HG03354 (cell line): Measurements from ENCODE around the gene GIPR.
A peak's percentile ranks its signal among the peaks of the same experiment; 100 is the strongest.
"Not testable (repeated sequence)": the region's sequence is repeated elsewhere in the genome, so short reads cannot be mapped to it uniquely, and the experiment has no call there.

Source experiments
- ATAC-seq: cut with Tn5 transposase; IDR thresholded peaks from one replicate; pipeline ENCODE4 v1.9.1; 2021; ENCODE audit warnings: mild to moderate bottlenecking; ENCODE audit not compliant: unreplicated experiment, poor library complexity, severe bottlenecking

Gene GIPR, protein sequence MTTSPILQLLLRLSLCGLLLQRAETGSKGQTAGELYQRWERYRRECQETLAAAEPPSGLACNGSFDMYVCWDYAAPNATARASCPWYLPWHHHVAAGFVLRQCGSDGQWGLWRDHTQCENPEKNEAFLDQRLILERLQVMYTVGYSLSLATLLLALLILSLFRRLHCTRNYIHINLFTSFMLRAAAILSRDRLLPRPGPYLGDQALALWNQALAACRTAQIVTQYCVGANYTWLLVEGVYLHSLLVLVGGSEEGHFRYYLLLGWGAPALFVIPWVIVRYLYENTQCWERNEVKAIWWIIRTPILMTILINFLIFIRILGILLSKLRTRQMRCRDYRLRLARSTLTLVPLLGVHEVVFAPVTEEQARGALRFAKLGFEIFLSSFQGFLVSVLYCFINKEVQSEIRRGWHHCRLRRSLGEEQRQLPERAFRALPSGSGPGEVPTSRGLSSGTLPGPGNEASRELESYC

DNA sequence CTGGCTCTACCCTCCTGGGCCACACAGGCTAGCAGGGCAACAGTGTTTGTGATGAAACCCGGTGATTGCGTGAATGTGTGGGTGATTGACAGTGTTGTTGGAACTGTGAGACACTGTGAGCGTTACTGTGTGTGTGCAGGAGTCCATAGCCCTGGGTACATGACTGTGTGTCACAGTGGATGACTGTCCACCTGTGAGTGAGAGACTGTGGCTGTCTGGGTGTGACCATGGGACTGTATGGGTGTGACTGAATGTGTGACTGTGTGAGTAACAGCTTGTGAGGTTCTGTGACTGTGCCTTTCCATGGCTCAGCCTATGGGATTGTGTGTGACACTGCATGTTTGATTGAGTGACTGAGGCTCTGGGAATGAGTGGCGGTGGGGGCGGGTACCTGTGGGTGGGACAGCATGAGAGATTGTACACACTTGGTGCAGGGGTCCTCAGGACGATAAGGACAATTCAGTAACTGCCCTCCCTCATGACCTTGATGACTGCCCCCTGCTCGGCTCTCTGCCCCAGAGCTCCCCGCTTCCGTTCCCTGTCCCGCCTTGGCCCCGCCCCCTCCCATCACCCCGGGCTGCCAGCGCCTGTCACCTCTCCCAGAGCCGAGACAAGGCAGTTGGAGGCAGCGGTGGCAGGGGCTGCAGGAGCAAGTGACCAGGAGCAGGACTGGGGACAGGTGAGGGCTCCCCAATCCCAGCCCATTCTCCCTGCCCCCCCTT is at the start of gene GIPR:
GIPR (plus strand) TSS at position 602 of the 722 bp plus-strand sequence. CDS start 1,300 bp downstream, outside the sequence.
- no peak for ATAC-seq

GRCh38 chr19:45621389-45621788 is 46.6 kb upstream of the GIPR start:
- ATAC-seq, result no peak

DNA sequence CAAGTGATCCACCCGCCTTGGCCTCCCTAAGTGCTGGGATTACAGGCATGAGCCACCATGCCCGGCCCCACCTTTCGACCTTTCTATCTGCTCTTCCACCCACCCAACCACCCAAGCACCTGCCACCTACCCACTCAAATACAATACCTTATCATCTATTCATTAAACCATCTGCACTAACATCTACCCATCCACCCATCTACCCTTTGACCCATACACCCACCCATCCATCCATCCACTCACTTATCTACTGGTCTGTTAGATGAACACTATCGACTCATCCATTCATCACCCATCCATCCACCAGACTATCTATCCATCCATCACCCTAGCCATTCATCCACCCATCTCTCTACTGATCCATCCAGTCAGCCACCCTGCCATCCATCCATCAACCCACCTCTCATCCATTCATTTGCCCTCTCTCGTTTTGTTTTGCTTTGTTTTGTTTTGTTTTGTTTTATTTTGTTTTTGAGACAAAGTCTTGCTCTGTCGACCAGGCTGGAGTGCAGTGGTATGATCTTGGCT is 46.0 kb upstream of the GIPR start:
- no peak for ATAC-seq

DNA sequence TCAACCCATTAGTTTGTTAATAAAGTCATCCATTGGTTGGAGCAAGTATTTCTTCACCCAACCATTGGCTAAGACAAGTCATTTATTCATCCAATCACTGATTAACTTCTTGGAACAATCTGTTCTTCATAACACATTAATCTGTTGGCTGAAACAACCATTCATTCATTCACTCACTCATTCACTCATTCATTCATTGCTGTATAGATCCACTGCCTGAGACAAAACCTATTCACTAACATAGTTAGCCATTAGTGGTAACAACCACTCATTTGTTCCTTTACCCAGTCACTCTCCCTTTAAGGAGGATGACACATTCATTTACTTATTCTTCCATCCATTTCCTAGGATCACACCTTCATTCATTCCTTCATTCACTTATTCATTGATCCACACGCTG is 44.0 kb upstream of the GIPR start:
- ATAC-seq, result no peak

DNA sequence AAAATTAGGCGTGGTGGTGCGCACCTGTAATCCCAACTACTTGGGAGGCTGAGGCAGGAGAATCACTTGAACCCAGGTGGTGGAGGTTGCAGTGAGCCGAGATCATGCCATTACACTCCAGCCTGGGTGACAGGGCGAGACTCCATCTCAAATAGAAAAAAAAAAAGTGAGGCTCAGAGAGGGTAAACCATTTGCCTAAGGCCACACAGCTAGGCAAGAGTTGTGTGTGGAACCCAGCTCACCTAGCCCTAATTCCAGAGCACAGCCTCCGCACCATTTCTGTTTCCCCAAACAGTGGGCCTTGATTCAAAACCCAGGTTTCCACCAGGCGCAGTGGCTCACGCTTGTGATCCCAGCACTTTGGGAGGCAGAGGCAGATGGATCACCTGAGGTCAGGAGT is 39.8 kb upstream of the GIPR start:
- ATAC-seq, result not testable (repeated sequence)

GRCh38 chr19:45629704-45630103 is 38.3 kb upstream of the GIPR start:
- no peak for ATAC-seq

- ATAC-seq, result no peak
Observed at GRCh38 chr19:45630463-45630862, 37.6 kb upstream of the GIPR start.

DNA sequence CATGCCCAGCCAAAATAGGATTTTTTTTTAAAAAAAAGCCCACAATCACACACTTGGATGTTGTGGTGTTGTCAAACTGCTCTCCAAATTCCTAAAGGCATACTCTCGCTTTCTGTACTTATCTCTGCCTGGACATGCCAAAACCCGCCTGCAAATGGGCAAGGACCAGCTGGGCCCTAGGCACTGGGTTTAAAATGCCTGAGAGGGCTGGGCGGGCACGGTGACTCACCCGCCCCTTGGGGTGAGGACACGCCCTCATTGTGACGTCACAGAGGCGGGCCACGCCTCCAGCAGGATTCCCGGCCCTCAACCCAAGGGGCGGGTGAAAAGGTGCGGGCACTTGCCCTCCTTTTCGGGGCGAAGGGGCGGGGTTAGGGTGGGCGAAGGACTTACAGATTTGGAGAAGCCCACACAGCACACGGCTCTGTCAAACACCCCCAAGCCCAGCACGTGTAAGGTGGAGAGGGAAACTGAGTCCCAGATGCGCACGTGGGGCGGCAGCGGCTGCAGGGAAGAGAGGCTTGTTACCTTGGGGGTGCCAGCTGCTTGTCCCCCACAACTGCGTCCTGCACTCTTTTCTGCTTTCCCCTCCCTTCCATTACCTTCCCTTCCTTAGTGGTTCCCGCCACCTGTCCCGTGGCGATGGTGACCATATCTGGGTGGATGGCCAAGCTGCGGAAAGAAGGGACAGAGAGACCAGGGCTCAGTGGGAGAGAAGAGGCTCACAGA is 35.4 kb upstream of the GIPR start:
- ATAC-seq, result no peak

DNA sequence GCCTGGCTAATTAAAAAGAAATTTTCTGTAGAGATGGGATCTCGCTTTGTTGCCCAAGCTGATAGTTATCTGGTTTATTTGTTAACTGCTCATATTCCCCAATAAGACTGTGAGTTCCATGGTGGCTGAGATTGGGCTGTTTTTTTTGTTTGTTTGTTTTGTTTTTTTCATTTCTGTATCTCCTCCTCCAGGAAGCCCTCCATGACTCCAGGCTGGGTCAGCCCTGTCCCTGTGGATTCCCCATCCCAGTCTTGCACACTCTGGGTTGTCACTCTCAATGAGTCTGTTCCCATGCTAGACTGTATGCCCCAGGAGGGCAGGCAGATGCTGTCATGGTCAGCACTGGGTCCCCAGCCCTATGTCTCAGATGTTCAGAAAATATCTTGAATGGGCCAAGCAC is 31.7 kb upstream of the GIPR start:
- ATAC-seq, result no peak

- ATAC-seq, result no peak
Observed at GRCh38 chr19:45636902-45637301, 31.1 kb upstream of the GIPR start.

GRCh38 chr19:45637890-45638667 is 29.9 kb upstream of the GIPR start:
- ATAC-seq, result no peak

DNA sequence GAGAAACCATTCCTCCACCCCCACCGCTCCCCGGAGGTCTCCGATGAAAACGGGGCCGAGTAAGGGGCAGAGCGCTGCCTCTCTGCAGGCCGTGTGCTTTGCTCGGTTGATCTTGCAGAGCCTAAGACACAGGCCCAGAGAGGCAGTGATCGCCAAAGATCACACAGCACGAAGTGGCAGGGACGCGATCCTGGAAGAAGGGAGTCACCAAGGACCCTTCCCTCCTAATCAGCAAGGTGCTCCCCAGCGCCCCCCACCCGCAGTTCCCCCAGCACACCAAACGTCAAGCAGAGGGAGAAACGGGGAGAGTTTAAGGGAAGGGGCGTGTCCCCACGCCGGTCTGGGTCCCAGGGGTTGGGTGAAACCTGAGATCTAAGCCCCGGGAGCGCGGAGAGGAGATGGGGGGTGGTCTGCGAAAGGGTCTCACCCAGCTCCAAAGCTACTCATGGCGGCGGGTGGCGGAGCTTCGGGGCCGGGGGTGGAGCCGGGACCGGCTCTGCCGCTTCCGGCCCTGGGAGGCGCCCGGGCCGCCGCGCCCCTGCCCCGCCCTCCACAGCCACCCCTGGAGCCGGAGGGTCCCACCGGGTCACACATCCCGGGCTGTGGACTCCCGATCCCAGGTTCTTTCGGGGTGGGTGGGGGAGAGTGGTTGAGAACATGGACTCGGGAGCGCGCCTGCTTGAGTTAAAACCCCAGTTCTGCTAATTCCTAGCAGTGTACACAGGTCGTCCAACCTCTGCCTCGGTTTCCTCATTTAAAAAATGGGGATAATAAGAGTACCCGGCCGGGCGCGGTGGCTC is 28.9 kb upstream of the GIPR start, which contains the start of gene EML2:
EML2 (minus strand) TSS at position 468 of the 800 bp plus-strand sequence; CDS start at position 447, 21 bp downstream.
- ATAC-seq, result no peak

GRCh38 chr19:45640849-45641273 is 27.2 kb upstream of the GIPR start:
- no peak for ATAC-seq

DNA sequence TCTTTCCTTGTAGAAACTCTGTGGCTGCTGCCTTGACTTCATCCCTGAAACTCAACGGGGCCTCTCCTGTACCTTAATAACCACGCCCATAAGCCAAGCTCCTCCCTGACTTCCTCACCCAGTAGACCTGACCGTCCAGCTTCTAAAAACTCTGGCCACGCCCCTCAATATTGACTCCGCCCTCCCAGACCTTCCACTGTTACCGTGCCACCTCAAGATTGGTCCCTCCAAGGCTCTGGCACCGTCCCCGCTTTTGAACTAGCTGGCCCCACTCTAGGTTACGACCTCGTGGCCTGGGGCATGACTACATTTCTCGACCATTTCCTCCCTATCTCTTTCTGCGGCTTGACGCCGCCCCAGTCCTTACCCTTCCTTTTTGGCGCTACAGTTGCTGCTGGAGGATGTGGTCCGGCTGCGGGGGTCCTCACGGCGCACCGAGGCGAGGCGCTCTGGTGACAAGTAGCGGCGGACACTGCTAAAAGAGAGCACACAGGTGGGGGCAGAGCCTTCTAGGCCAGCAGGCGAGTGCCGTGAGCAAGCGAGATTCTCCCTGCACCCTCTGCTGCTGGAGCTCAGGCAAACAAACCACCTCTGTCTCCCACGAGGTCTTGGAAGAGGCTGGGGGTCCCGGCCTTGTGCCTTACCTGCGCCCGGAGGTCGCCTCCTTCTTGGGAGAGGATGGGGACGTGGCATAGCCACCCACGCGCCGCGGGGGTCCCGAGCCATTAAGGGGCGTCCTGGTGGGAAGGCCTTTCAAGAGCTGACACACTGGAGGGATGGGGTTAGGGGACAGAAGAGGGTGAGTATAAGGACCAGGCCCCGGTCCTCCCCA is 26.5 kb upstream of the GIPR start:
- ATAC-seq, result peak; percentile 41

- peak; percentile 24 for ATAC-seq
Observed at GRCh38 chr19:45643024-45643926, 24.7 kb upstream of the GIPR start.

DNA sequence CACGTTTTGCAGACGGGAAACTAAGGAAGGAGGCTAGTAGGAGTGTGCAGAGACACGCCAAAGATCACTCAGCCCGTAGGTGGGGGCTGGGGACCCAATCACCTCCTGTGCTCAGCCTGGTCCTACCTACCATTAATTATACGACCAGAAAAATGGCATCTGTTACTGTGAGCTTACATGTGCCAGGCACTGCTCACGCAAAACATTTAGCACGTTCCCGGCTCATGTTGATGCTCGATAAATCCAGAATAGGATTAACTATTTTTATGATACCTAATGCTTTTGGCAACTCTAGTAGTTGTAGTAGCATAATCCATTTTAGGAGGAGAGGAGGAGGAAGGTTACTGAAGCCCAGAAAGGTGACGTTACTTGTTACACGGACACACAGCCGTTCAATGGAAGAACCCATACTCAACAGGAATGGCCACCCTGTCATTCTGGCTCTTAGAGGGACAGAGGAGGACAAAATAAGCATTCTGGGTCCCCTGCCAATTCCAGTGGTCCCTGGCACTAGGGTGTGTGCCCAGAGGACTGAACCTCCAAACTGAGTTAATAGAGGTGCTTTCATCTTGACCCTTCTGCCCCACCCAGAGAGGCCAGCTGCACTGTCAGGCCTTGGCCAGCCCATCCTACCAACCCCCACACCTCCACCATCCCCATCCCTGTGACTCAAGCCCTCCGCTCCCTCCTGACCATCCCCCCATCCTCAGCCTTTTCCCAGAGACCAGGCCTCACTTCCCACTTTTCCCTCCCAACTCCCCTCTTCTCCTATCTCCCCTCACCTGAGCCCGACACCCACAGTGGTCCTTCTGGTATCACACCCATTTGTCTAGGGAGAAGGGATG is 23.9 kb upstream of the GIPR start:
- no peak for ATAC-seq
